GM10266 (cell line): ENCODE results near the gene NTM.

ENCODE experiments used
- DNase-seq: peaks from one replicate; pipeline ENCODE4 v3.0.0; 2012; ENCODE audit errors: extremely low spot score
- TF ChIP-seq, protein P1 (sequence below): IDR thresholded peaks from 2 replicates; pipeline ENCODE4 v1.5.1; 2012; ENCODE audit warnings: mild to moderate bottlenecking, low read depth; ENCODE audit not compliant: control insufficient read depth, insufficient read depth; ENCODE audit errors: missing control alignments

NTM gene

DNA sequence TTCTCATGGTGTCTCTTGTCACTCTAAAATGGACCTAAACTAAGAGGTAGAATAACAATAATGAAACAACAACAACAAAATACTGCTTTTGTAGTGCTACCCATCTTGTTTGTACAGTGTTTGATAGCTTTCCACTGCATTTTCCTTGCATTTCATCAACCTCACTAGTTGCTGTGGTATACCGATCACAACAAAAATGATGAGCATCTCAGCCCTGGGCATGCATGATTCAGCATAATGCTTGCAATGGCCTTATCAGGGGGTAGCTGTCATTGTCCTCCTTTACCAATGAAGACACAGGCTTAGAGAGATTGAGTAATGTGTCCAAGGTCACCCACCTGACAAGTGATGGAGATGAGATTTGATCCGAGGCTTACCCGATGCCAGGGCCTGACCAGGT is 682.5 kb downstream of the NTM start:
- TF ChIP-seq, protein P1, sequence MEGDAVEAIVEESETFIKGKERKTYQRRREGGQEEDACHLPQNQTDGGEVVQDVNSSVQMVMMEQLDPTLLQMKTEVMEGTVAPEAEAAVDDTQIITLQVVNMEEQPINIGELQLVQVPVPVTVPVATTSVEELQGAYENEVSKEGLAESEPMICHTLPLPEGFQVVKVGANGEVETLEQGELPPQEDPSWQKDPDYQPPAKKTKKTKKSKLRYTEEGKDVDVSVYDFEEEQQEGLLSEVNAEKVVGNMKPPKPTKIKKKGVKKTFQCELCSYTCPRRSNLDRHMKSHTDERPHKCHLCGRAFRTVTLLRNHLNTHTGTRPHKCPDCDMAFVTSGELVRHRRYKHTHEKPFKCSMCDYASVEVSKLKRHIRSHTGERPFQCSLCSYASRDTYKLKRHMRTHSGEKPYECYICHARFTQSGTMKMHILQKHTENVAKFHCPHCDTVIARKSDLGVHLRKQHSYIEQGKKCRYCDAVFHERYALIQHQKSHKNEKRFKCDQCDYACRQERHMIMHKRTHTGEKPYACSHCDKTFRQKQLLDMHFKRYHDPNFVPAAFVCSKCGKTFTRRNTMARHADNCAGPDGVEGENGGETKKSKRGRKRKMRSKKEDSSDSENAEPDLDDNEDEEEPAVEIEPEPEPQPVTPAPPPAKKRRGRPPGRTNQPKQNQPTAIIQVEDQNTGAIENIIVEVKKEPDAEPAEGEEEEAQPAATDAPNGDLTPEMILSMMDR: no peak
- DNase-seq: no peak

DNA sequence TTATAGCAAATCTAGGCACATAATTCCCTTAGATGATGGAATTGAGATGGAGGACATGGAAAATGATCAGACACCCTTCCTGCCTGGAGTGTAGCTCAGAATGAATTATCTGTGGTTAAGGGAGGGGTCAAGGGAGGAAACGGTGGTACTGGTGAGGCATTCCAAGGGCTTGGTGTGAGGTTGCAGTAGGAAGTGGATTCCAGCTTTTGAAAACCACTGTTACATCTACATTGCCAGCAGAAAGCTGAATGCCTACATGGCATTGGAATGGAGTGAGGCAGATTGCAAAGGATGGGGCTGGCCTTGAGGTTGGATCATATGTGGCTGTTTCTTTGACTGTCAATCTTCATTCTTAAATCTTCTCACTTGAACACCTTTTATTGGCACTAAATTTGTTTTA is 684.4 kb downstream of the NTM start:
- TF ChIP-seq, protein P1: no peak
- DNase-seq: no peak

DNA sequence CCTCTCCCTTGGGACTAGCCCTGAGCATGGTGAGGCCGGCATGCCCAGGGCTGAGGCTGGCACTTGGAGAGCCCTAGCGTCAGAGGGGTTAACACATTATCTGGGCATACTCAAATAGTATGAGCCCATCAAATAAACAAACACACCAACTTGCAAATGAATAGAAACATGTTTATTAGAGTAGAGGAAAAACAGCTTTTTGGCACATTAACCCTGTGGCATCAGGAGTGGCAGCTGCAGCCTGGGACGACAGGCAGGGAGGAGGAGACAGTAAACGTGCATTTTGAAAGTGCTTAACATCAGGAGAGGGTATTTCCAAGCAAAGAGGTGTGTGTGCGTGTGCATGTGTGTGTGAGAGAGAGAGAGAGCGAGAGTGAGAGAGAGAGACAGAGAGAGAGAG is 684.9 kb downstream of the NTM start:
- TF ChIP-seq, protein P1: no peak
- no peak for DNase-seq

DNA sequence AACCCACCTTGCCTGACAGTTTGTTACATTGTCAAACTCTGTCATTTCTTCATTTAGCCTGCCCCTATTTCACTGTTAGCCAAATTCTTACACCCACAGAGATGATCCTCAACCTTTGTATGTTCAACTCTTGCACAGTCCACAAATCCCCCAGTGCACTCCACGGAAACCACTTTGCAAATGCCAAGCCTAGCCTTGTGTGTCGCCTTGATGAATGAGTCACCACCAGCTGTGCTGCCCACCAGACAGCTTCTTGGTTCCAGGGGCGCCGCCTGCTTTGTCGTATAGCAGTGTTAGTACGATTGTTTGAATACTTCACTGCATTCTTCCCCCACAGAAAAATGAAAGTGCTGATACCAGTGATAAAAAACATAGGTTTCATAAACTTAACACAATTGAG is 686.3 kb downstream of the NTM start:
- no peak for DNase-seq
- TF ChIP-seq, protein P1: no peak

DNA sequence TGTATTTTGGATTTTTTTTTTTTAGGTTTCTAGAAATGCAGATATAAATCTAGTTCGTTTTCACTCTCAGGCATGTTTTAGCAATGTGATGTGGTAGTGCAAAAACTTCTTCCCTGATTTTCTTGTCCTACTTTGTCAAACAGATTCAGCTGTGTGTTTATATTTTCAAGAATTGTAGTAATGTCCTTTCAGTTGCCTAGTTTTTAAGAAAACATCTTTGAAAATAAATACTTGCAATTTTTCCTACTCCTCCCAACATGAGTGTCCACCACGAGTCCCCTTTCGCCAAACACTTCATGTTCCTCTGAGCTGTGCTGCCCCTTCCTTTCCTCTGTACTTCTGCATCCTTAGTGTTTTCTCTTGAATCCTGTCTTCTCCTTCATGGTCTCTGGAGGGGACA is 686.9 kb downstream of the NTM start:
- no peak for DNase-seq
- TF ChIP-seq, protein P1: no peak

DNA sequence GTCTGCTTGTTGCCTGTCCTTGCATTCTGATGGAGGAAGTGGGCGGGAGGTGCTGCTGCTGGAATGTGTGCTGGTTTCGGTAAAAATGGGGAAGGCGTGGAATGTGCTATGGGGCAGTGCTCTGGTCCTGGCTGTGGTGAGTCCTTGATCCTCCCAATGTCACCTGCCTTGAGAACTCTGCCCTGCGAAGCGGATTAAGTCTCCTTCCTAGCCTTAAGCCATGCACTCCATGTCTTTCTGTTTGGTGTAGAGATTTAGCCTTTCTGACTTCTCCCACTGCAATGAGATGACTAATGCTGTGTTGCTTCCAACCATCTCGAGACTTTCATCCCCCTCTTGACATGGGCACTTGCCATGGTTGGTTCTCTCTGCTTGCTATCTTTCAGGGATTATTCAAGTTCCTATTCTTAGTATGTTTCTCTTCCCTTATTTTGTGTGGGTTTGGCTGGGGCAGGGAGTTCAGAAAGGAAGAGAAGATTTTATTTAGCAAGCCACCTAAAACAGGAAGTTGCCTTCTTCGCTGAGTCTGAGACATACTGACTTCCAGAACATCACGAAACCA is 687.9 kb downstream of the NTM start:
- no peak for DNase-seq
- TF ChIP-seq, protein P1: no peak

DNA sequence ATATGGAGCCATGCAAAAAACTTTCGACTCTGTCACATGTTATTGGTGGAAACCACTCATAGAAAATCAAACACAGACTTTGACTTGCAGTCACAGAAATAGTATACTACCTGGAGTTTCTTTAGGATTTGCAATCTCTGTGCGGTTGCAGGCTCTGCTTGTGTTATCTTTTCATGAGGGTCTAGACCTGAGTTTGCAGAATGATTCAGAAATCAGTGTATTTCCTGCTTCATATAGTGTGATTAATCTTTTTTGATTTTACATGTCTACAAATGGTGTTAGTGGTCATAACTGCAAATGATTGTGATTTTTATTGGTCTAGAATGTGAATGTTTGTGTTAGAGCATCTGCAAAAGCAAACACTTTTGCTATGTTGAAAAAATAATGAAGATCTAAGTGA is 690.2 kb downstream of the NTM start:
- DNase-seq: no peak

More for the DNA sequence above, 690.2 kb downstream of the NTM start:
- TF ChIP-seq, protein P1: no peak
